Transverse colon (tissue), 4 donors: ENCODE results near the gene BHLHE41.

Experiments
- EP300 ChIP-seq: sonication (generic); formaldehyde crosslinking; IDR thresholded peaks from one replicate; pipeline ENCODE4 v1.6.1; 2017; ENCODE audit warnings: antibody characterized with exemption, low read depth
- POLR2A ChIP-seq: fragments of 450-650 bp; IDR thresholded peaks from one replicate; pipeline ENCODE4 v1.6.1; 2016; ENCODE audit warnings: antibody characterized with exemption, mild to moderate bottlenecking, moderate library complexity
- POLR2AphosphoS5 ChIP-seq, 3 donors: sonication (generic); formaldehyde crosslinking; IDR thresholded peaks; one replicate each; pipeline ENCODE4 v1.6.1; 2016; ENCODE audit warnings: antibody characterized with exemption in 3 of 3
- TF ChIP-seq, protein P1 (sequence below), 5 experiments: fragments of 200-600 bp in 3 of 5; fragments of 450-650 bp in 2 of 5; sonication (generic) in 3 of 5; IDR thresholded peaks; 1 replicate in 2 of 5; 2 replicates in 3 of 5; pipeline ENCODE4 v1.5.1; 2016 to 2017; ENCODE audit warnings: antibody characterized with exemption in 5 of 5, inconsistent platforms in 3 of 5, mild to moderate bottlenecking in 2 of 5, moderate library complexity in 1 of 5

DNA sequence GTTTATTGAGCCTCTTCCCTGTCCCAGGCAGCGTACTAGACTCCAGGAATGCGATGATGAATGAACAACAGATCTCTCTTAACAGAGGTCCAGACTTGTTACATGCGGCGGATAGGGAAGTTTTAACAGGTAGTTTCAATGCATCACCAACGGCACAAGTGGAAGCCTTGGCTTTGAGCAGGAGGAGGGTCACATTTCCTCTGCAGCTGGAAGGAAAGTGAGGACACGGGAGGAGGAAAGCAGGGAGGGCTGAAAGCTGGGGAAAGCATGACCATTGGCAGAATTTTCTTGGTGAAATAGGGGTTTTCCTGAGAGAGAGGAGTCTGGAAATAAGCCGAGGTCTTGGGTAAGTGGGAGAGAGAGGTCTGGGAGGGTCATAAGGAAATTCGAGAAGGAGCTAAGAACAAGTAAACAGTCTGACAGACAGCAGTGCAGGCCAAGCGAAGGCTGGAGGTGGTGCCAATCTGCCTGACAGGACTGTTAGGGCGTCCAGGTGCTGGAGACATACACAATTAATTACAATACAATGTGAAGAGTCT is 15.4 kb downstream of the BHLHE41 start:
- TF ChIP-seq, protein P1, sequence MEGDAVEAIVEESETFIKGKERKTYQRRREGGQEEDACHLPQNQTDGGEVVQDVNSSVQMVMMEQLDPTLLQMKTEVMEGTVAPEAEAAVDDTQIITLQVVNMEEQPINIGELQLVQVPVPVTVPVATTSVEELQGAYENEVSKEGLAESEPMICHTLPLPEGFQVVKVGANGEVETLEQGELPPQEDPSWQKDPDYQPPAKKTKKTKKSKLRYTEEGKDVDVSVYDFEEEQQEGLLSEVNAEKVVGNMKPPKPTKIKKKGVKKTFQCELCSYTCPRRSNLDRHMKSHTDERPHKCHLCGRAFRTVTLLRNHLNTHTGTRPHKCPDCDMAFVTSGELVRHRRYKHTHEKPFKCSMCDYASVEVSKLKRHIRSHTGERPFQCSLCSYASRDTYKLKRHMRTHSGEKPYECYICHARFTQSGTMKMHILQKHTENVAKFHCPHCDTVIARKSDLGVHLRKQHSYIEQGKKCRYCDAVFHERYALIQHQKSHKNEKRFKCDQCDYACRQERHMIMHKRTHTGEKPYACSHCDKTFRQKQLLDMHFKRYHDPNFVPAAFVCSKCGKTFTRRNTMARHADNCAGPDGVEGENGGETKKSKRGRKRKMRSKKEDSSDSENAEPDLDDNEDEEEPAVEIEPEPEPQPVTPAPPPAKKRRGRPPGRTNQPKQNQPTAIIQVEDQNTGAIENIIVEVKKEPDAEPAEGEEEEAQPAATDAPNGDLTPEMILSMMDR (IDR thresholded peaks at IDR 0.05): no peak
- TF ChIP-seq EP300 (no peak), POLR2A (no peak), POLR2AphosphoS5 (IDR thresholded peaks at IDR 0.05) (no peak)
